CD8-positive, alpha-beta memory T cell (primary cell): ENCODE measurements around the gene MEF2A. TPM values are rescaled to one million over a fixed set of nuclear protein-coding genes. Genes with fewer than 3 reads are reported as not detected.

Experiments
- CTCF ChIA-PET: fragments of 350-600 bp; sonication (Branson Sonifier 250); formaldehyde crosslinking; loops from one replicate; lab custom pipeline; 2021; ENCODE audit warnings: antibody characterized with exemption; lab: Charles Lee
- POLR2A ChIA-PET: fragments of 350-600 bp; sonication (Branson Sonifier 250); formaldehyde crosslinking; loops from one replicate; lab custom pipeline; 2021; ENCODE audit warnings: antibody characterized with exemption; lab: Charles Lee
- DNase-seq, 5 donors: peaks; one replicate each; pipeline versions ENCODE4 v3.0.0 to v3.0.0-alpha.2; 2020 to 2022; ENCODE audit warnings: mixed read lengths in 1 of 5
- H3K27ac ChIP-seq: one replicate; pipeline ENCODE4 v1.7.0; 2013; ENCODE audit warnings: low read depth, mild to moderate bottlenecking, low read length, moderate library complexity
- H3K27me3 ChIP-seq: 2 replicates; pipeline ENCODE4 v1.7.0; 2013; ENCODE audit warnings: low read length, mild to moderate bottlenecking; ENCODE audit not compliant: insufficient read depth, poor library complexity, severe bottlenecking
- H3K36me3 ChIP-seq: 2 replicates; pipeline ENCODE4 v1.7.0; 2013; ENCODE audit warnings: mild to moderate bottlenecking, low read length, moderate library complexity; ENCODE audit not compliant: insufficient read depth
- H3K4me1 ChIP-seq: 2 replicates; pipeline ENCODE4 v1.7.0; 2013; ENCODE audit warnings: mild to moderate bottlenecking, low read length, moderate library complexity; ENCODE audit not compliant: insufficient read depth
- H3K4me3 ChIP-seq: 2 replicates; pipeline ENCODE4 v1.7.0; 2013; ENCODE audit warnings: mild to moderate bottlenecking, low read length
- H3K9me3 ChIP-seq: 2 replicates; pipeline ENCODE4 v1.7.0; 2013; ENCODE audit warnings: mild to moderate bottlenecking, low read length
- H3K27ac Mint-ChIP-seq, 8 donors: one replicate each; pipeline ENCODE4 v1.8.0; 2020 to 2021; ENCODE audit warnings: mixed read lengths in 8 of 8, mild to moderate bottlenecking in 6 of 8, inconsistent platforms in 3 of 8, moderate library complexity in 3 of 8
- H3K27me3 Mint-ChIP-seq, 2 donors: one replicate each; pipeline ENCODE4 v1.8.0; 2020 to 2021; ENCODE audit warnings: mixed read lengths in 2 of 2, mild to moderate bottlenecking in 1 of 2, moderate library complexity in 1 of 2
- H3K36me3 Mint-ChIP-seq, 3 donors: one replicate each; pipeline ENCODE4 v1.8.0; 2020 to 2021; ENCODE audit warnings: mixed read lengths in 3 of 3, inconsistent platforms in 1 of 3, mild to moderate bottlenecking in 1 of 3
- H3K4me1 Mint-ChIP-seq, 3 donors: one replicate each; pipeline ENCODE4 v1.8.0; 2020 to 2021; ENCODE audit warnings: mixed read lengths in 3 of 3, inconsistent platforms in 1 of 3, mild to moderate bottlenecking in 1 of 3
- H3K4me3 Mint-ChIP-seq, 7 donors: one replicate each; pipeline ENCODE4 v1.8.0; 2020 to 2021; ENCODE audit warnings: mixed read lengths in 7 of 7, mild to moderate bottlenecking in 6 of 7, moderate library complexity in 4 of 7, inconsistent platforms in 2 of 7
- H3K9me3 Mint-ChIP-seq, 5 donors: one replicate each; pipeline ENCODE4 v1.8.0; 2020 to 2022; ENCODE audit warnings: mixed read lengths in 5 of 5, mild to moderate bottlenecking in 3 of 5, moderate library complexity in 2 of 5, inconsistent platforms in 1 of 5
- polyA plus RNA-seq: library from polyadenylated mRNA; unstranded; fragments of 300-500 nt; fragmentation: Illumina TruSeq; gene quantifications from one replicate; pipeline ENCODE4 v1.2.3, GENCODE V29; 2021
- total RNA-seq, 2 experiments: library from RNA; stranded (reverse); gene quantifications; one replicate each; pipeline ENCODE4 v1.2.3, GENCODE V29; 2021

Gene MEF2A
- total and polyA plus RNA-seq, 3 experiments from 2014 or later = 15.3 to 22.4 (median 21.1) TPM

- DNase-seq = no peak
- Mint-ChIP-seq H3K27me3 (no peaks in the 10 kb centered on the region), H3K4me1 (peaks cover 19 to 23% (median 22%) of the 10 kb centered on the region in 3 donors), H3K36me3 (peaks cover 0 to 5% (median 2%) of the 10 kb centered on the region in 3 donors), H3K9me3 (no peaks in the 10 kb centered on the region), H3K27ac (no peak overlapping the region), H3K4me3 (no peak overlapping the region)
- POLR2A ChIA-PET = interaction anchor here (1.3 kb wide), 1 partner anchor 11 kb away, joined by 4 read pairs; the partner anchor contains the start of gene LYSMD4
- CTCF ChIA-PET = no interaction called here
- Histone ChIP-seq H3K4me3 (no peak overlapping the region), H3K27ac (no peak overlapping the region), H3K9me3 (no peaks in the 10 kb centered on the region), H3K4me1 (peaks cover 25% of the 10 kb centered on the region), H3K36me3 (no peaks in the 10 kb centered on the region), H3K27me3 (no peaks in the 10 kb centered on the region)
Measured at GRCh38 chr15:99722406-99722805, 156.6 kb downstream of the MEF2A start.

- no peak overlapping the region for H3K4me3 ChIP-seq
- Mint-ChIP-seq H3K27me3 (no peaks in the 10 kb centered on the region), H3K27ac (no peak overlapping the region), H3K4me1 (peaks cover 5 to 16% (median 8%) of the 10 kb centered on the region in 3 donors), H3K4me3 (no peak overlapping the region), H3K9me3 (no peaks in the 10 kb centered on the region), H3K36me3 (peaks cover 0 to 26% (median 9%) of the 10 kb centered on the region in 3 donors)
- no peak overlapping the region for H3K27ac ChIP-seq
- H3K36me3 ChIP-seq = peaks cover 4% of the 10 kb centered on the region
- H3K27me3 ChIP-seq = no peaks in the 10 kb centered on the region
- H3K4me1 ChIP-seq = peaks cover 3% of the 10 kb centered on the region
- CTCF ChIA-PET = no interaction called here
- no peak for DNase-seq
- no peaks in the 10 kb centered on the region for H3K9me3 ChIP-seq
- POLR2A ChIA-PET = no interaction called here
Measured at GRCh38 chr15:99726333-99726732, 160.5 kb downstream of the MEF2A start.

- Mint-ChIP-seq H3K9me3 (no peaks in the 10 kb centered on the region), H3K4me1 (peaks cover 9 to 19% (median 12%) of the 10 kb centered on the region in 3 donors), H3K36me3 (peaks cover 0 to 26% (median 9%) of the 10 kb centered on the region in 3 donors), H3K4me3 (no peak overlapping the region), H3K27ac (peak overlapping the region in 1 of 8 donors; percentile 24), H3K27me3 (no peaks in the 10 kb centered on the region)
- no peak overlapping the region for H3K4me3 ChIP-seq
- ChIA-PET POLR2A (no interaction called here), CTCF (interaction anchor here (0.9 kb wide), 1 partner anchor 8 kb away, joined by 3 read pairs; no protein-coding TSS in a partner anchor)
- no peak overlapping the region for H3K27ac ChIP-seq
- H3K9me3 ChIP-seq = no peaks in the 10 kb centered on the region
- no peak for DNase-seq
- peaks cover 6% of the 10 kb centered on the region for H3K4me1 ChIP-seq
- H3K27me3 ChIP-seq = no peaks in the 10 kb centered on the region
- H3K36me3 ChIP-seq = peaks cover 4% of the 10 kb centered on the region
Measured at GRCh38 chr15:99727330-99727729, 161.5 kb downstream of the MEF2A start.

GRCh38 chr15:99727733-99728132 lies 161.9 kb downstream of the MEF2A start:
- peak overlapping the region in 1 of 8 donors; percentile 70 for H3K27ac Mint-ChIP-seq
- no peaks in the 10 kb centered on the region for H3K9me3 ChIP-seq
- DNase-seq = no peak
- ChIA-PET CTCF (interaction anchor here (0.9 to 1.5 kb wide), 2 partner anchors 9 to 23 kb away, joined by 3 to 4 read pairs; no protein-coding TSS in a partner anchor), POLR2A (no interaction called here)
- H3K27me3 ChIP-seq = no peaks in the 10 kb centered on the region
- peaks cover 7% of the 10 kb centered on the region for H3K4me1 ChIP-seq
- peaks cover 10 to 22% (median 15%) of the 10 kb centered on the region in 3 donors for H3K4me1 Mint-ChIP-seq
- H3K4me3 Mint-ChIP-seq = no peak overlapping the region
- no peak overlapping the region for H3K27ac ChIP-seq
- H3K4me3 ChIP-seq = no peak overlapping the region
- H3K9me3 Mint-ChIP-seq = no peaks in the 10 kb centered on the region
- H3K36me3 Mint-ChIP-seq = peaks cover 0 to 26% (median 9%) of the 10 kb centered on the region in 3 donors
- peaks cover 4% of the 10 kb centered on the region for H3K36me3 ChIP-seq
- H3K27me3 Mint-ChIP-seq = no peaks in the 10 kb centered on the region

- H3K9me3 ChIP-seq = no peaks in the 10 kb centered on the region
- DNase-seq = no peak
- no peaks in the 10 kb centered on the region for H3K27me3 ChIP-seq
- CTCF ChIA-PET = interaction anchor here (1.3 to 1.5 kb wide), 3 partner anchors 13 to 457 kb away, joined by 3 to 4 read pairs (median 3); no protein-coding TSS in a partner anchor
- Mint-ChIP-seq H3K9me3 (no peaks in the 10 kb centered on the region), H3K27ac (no peak overlapping the region), H3K4me1 (peaks cover 12 to 22% (median 19%) of the 10 kb centered on the region in 3 donors), H3K4me3 (no peak overlapping the region), H3K27me3 (peaks cover 0 to 2% of the 10 kb centered on the region in 2 donors), H3K36me3 (peaks cover 0 to 26% (median 9%) of the 10 kb centered on the region in 3 donors)
- no peak overlapping the region for H3K4me3 ChIP-seq
- POLR2A ChIA-PET = no interaction called here
- H3K36me3 ChIP-seq = peaks cover 4% of the 10 kb centered on the region
- H3K4me1 ChIP-seq = peaks cover 11% of the 10 kb centered on the region
- H3K27ac ChIP-seq = no peak overlapping the region
Measured at GRCh38 chr15:99728916-99729315, 163.1 kb downstream of the MEF2A start.

- Histone ChIP-seq H3K36me3 (peaks cover 4% of the 10 kb centered on the region), H3K27me3 (no peaks in the 10 kb centered on the region), H3K4me3 (no peak overlapping the region), H3K9me3 (no peaks in the 10 kb centered on the region), H3K4me1 (peaks cover 11% of the 10 kb centered on the region), H3K27ac (no peak overlapping the region)
- Mint-ChIP-seq H3K9me3 (no peaks in the 10 kb centered on the region), H3K4me3 (no peak overlapping the region), H3K4me1 (peaks cover 12 to 22% (median 19%) of the 10 kb centered on the region in 3 donors), H3K36me3 (peaks cover 0 to 26% (median 9%) of the 10 kb centered on the region in 3 donors), H3K27me3 (peaks cover 0 to 2% of the 10 kb centered on the region in 2 donors), H3K27ac (no peak overlapping the region)
- ChIA-PET CTCF (interaction anchor here (0.8 to 1.3 kb wide), 3 partner anchors 13 to 457 kb away, joined by 3 read pairs; no protein-coding TSS in a partner anchor), POLR2A (no interaction called here)
- no peak for DNase-seq
Measured at GRCh38 chr15:99729327-99729726, 163.5 kb downstream of the MEF2A start.

GRCh38 chr15:99729920-99730319 lies 164.1 kb downstream of the MEF2A start:
- H3K36me3 ChIP-seq = peaks cover 4% of the 10 kb centered on the region
- no peak for DNase-seq
- Mint-ChIP-seq H3K36me3 (peaks cover 0 to 26% (median 9%) of the 10 kb centered on the region in 3 donors), H3K27me3 (peaks cover 0 to 2% of the 10 kb centered on the region in 2 donors), H3K4me1 (peaks cover 12 to 24% (median 22%) of the 10 kb centered on the region in 3 donors), H3K27ac (peak overlapping the region in 2 of 8 donors; percentile 14 to 47), H3K4me3 (peak overlapping the region in 1 of 7 donors; percentile 73), H3K9me3 (no peaks in the 10 kb centered on the region)
- peaks cover 11% of the 10 kb centered on the region for H3K4me1 ChIP-seq
- no peak overlapping the region for H3K27ac ChIP-seq
- ChIA-PET POLR2A (no interaction called here), CTCF (interaction anchor here (0.8 to 1.3 kb wide), 3 partner anchors 14 to 458 kb away, joined by 3 read pairs; no protein-coding TSS in a partner anchor)
- no peaks in the 10 kb centered on the region for H3K27me3 ChIP-seq
- H3K4me3 ChIP-seq = no peak overlapping the region
- no peaks in the 10 kb centered on the region for H3K9me3 ChIP-seq
